CD4-positive, alpha-beta T cell treated with Interleukin-12 subunit alpha and Interleukin-12 subunit beta, for 1 hour (primary cell): ENCODE measurements around the gene HPCAL1.

Source experiments
- DNase-seq: peaks from one replicate; pipeline ENCODE4 v3.0.0-alpha.2; 2020

HPCAL1 gene

GRCh38 chr2:10338270-10339188 lies 35.8 kb downstream of the HPCAL1 start:
- DNase-seq = no peak

- no peak for DNase-seq
Observed at GRCh38 chr2:10339647-10340592, 37.2 kb downstream of the HPCAL1 start.

GRCh38 chr2:10340593-10340975 lies 37.9 kb downstream of the HPCAL1 start:
- DNase-seq = no peak

- no peak for DNase-seq
Observed at GRCh38 chr2:10341193-10341592, 38.5 kb downstream of the HPCAL1 start.

- no peak for DNase-seq
Observed at GRCh38 chr2:10342245-10342951, 39.7 kb downstream of the HPCAL1 start.

- no peak for DNase-seq
Observed at GRCh38 chr2:10343191-10343590, 40.5 kb downstream of the HPCAL1 start.

- DNase-seq = no peak
Observed at GRCh38 chr2:10343658-10344057, 41.0 kb downstream of the HPCAL1 start.

- DNase-seq = no peak
Observed at GRCh38 chr2:10344105-10345066, 41.7 kb downstream of the HPCAL1 start.

GRCh38 chr2:10345126-10345525 lies 42.4 kb downstream of the HPCAL1 start:
- DNase-seq = no peak

GRCh38 chr2:10345813-10346212 lies 43.1 kb downstream of the HPCAL1 start:
- no peak for DNase-seq

- no peak for DNase-seq
Observed at GRCh38 chr2:10346929-10347561, 44.3 kb downstream of the HPCAL1 start.

GRCh38 chr2:10347562-10347948 lies 44.9 kb downstream of the HPCAL1 start:
- DNase-seq = no peak

GRCh38 chr2:10348891-10349290 lies 46.2 kb downstream of the HPCAL1 start:
- no peak for DNase-seq

GRCh38 chr2:10350761-10351160 lies 48.1 kb downstream of the HPCAL1 start:
- no peak for DNase-seq

- DNase-seq = no peak
Observed at GRCh38 chr2:10352361-10352760, 49.7 kb downstream of the HPCAL1 start.

GRCh38 chr2:10352972-10353371 lies 50.3 kb downstream of the HPCAL1 start:
- DNase-seq = no peak

GRCh38 chr2:10353931-10354330 lies 51.2 kb downstream of the HPCAL1 start:
- no peak for DNase-seq

GRCh38 chr2:10354399-10354798 lies 51.7 kb downstream of the HPCAL1 start:
- DNase-seq = no peak

- no peak for DNase-seq
Observed at GRCh38 chr2:10355471-10356438, 53.1 kb downstream of the HPCAL1 start.

GRCh38 chr2:10356439-10356811 lies 53.7 kb downstream of the HPCAL1 start:
- DNase-seq = no peak
